GM19455 (cell line): ENCODE data around the gene LCE2A.
"Not testable (repeated sequence)": the region's sequence is repeated elsewhere in the genome, so short reads cannot be mapped to it uniquely, and the experiment has no call there.

Experiments used
- ATAC-seq: cut with Tn5 transposase; IDR thresholded peaks from one replicate; pipeline ENCODE4 v1.9.1; 2021; ENCODE audit not compliant: unreplicated experiment

Gene LCE2A

DNA sequence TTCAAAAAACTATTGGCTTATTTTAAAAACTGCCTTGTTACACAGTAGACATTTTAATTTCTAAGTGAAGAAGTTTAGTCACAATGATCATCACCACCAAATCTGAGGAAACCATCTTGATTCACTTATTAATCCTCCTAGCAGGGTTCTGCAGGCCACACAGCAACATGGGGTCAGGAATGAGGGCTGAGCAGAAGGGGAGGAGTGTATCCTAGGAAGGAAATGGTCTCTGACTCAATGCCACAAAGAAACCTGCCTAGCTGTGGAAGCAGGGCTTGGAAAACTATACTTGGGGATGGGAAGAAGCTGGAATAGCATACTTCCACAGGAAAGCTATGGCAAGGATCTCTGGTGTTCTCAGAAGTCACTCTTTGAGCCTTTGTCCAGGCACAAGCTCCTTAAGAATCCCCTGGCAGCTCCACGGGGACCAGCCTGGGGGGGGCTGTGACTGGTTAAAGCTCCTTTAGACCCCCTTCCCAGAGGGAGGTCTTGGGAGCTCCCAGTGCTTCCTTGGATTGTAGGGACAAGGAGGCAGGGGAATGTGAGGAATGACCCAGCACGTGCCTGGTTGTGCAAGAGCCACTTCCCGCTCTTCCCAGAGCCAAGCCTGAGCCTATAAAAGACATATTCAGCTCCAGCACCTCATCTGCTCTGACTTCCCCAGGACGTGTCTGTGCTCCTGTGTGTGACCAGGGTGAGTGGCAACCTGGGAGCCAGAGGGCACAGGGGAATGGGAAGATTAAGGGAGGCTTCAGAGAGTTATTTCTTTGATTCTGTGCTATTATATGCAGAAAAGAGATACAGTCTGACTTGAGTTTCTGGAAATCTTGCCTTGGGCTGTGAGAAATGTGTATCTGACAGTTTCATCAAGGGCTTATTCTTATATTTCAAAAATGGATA lies at the start of gene LCE2A:
Gene LCE2A, plus strand, starts transcription at position 645 of the 900 bp plus-strand sequence. CDS start 557 bp downstream, outside the sequence.
- no peak for ATAC-seq

GRCh38 chr1:152654110-152654509 lies 44.0 kb upstream of the LCE2A start:
- no peak for ATAC-seq

DNA sequence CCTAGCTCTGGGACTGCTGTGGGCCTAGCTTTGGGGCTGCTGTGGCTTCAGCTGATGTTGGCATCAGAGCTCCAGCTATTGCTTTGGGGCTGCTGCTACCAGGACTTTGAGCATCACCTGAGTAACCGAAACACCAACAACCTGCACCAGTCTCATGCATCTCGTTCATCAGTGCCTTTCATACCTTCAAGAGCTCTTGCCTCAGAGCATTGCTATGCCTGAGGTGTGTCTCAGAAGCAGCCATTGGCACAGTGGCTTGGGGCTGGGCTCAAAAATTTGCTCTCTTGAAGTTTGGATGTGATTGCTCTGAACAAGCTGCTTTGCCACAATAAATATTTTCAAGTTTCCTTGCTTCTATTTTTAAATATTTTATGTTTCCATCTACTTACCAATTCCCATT lies 41.7 kb upstream of the LCE2A start:
- no peak for ATAC-seq

- no peak for ATAC-seq
These were observed 40.5 kb upstream of the LCE2A start for GRCh38 chr1:152657677-152658076.

GRCh38 chr1:152658649-152659048 lies 39.5 kb upstream of the LCE2A start:
- no peak for ATAC-seq

GRCh38 chr1:152663098-152663497 lies 35.0 kb upstream of the LCE2A start, which contains the start of gene LCE2D:
Gene LCE2D (plus strand): TSS chr1:152663380. CDS start chr1:152664106, 726 bp downstream.
- ATAC-seq = no peak

GRCh38 chr1:152666171-152666570 lies 32.0 kb upstream of the LCE2A start:
- not testable (repeated sequence) for ATAC-seq

DNA sequence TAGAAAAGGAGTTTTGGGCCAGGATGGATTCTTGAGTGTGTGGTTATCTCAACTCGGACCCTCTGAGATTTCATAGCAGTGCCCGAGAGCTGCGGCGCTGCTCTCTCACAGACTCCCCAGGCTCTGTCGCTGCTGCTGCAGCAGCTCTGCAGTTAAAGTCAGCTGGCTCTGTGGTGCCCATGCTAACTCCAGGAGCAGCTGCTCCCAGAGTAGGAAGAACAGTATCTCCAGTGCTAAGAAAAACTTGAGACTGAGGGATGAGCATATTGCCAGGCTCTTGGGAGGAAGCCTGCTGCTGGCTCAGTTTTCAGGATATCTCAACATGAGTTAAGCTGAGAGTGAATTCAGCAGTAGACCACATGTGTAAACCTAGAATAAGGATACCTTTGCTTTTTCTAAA lies 30.5 kb upstream of the LCE2A start:
- no peak for ATAC-seq

DNA sequence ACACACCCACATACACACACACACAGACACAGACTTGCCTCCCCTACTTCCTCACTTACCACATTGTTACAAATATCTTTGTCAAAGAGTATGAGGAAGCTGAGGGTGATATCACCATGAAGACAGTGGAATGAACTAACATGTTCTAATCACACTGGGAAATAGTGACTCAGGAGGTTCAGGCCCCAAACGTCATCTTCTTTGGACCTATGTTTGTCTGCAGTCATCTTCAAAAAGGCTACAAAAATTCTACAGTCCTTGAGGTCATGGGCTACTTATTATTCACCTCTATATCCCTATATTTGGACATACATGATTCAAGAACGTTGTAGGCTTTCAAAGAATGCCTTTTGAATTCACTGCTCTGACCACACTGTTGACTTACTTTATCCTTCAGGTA lies 25.1 kb upstream of the LCE2A start:
- ATAC-seq = no peak

DNA sequence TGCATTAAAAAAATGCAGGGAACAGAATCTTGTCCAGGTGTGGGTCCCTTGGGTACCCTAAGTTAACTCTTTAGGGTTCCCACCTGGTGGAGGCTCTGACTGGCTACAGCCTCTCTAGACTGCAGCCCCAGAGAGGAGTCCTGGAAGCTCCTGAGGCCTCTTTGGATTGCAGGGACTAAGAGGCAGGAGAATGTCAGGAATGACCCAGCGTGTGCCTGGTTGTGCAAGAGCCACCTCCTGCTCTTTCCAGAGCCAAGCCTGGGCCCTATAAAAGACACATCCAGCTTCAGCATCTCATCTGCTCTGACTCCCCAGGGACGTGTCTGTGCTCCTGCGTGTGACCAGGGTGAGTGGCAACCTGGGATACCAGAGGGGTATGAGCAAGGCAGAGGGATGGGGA lies 23.2 kb upstream of the LCE2A start, which contains the start of gene LCE2C:
Gene LCE2C, plus strand, starts transcription at position 297 of the 400 bp plus-strand sequence. CDS start 737 bp downstream, outside the sequence.
- ATAC-seq = not testable (repeated sequence)

GRCh38 chr1:152679459-152679858 lies 18.7 kb upstream of the LCE2A start:
- ATAC-seq = no peak

- no peak for ATAC-seq
These were observed 16.5 kb upstream of the LCE2A start for GRCh38 chr1:152681616-152682015.

- no peak for ATAC-seq
These were observed 14.3 kb upstream of the LCE2A start for GRCh38 chr1:152683846-152684245.

DNA sequence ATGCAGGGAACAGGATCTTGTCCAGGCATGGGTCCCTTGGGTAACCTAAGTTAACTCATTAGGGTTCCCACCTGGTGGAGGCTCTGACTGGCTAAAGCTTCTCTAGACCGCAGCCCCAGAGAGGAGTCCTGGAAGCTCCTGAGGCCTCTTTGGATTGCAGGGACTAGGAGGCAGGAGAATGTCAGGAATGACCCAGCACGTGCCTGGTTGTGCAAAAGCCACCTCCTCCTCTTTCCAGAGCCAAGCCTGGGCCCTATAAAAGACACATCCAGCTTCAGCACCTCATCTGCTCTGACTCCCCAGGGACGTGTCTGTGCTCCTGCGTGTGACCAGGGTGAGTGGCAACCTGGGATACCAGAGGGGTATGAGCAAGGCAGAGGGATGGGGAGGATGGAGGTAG lies 12.3 kb upstream of the LCE2A start, which contains the start of gene LCE2B:
Gene LCE2B, plus strand, starts transcription at position 301 of the 400 bp plus-strand sequence. CDS start 721 bp downstream, outside the sequence.
- not testable (repeated sequence) for ATAC-seq

DNA sequence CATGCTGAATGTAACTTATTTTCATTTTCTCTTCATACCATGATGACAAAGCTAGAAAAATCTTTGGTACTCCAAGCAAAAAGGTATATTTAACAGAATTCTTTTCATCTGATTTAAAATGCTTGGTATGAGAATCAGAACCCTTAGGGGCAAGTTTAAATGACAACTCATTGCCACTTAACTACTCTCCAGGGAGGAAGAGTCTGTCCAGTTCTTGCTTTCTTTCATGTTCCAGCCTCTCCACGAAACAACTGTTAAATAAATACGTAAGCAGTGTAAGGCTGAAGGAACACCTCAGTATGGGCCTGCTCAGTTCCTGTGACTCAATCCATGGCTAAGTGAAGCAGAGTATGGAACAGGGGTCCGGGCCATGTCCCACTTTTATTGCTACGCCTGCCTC lies 1.6 kb downstream of the LCE2A start:
- no peak for ATAC-seq

- no peak for ATAC-seq
These were observed 9.7 kb downstream of the LCE2A start, which contains the start of gene LCE4A for GRCh38 chr1:152707860-152708259. Gene LCE4A (plus strand): TSS chr1:152708160. CDS start chr1:152709076, 916 bp downstream.

- no peak for ATAC-seq
These were observed 20.1 kb downstream of the LCE2A start for GRCh38 chr1:152718238-152718637.

GRCh38 chr1:152725261-152725660 lies 27.1 kb downstream of the LCE2A start:
- ATAC-seq = no peak

- no peak for ATAC-seq
These were observed 30.8 kb downstream of the LCE2A start for GRCh38 chr1:152728986-152729385.

GRCh38 chr1:152735648-152736047 lies 37.5 kb downstream of the LCE2A start:
- no peak for ATAC-seq

DNA sequence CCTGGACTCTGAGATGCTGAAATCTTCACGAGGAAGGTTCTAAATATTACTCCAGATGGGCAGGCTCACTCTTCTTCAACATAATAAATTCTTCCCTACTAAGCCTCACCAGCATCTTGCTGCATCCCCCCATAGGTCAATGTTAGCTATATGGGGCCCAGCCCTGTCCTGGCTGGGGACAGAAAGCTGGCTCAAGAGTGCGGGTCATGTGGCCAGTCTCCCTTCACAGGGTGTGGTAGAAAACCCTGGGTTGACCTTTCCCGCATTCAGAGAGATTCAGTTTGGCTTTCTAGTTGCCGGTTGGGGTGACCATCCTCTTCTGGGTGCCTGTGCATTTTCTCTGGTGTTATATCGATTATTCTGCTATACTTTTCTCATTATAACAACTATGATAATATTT lies 39.9 kb downstream of the LCE2A start:
- ATAC-seq = no peak

DNA sequence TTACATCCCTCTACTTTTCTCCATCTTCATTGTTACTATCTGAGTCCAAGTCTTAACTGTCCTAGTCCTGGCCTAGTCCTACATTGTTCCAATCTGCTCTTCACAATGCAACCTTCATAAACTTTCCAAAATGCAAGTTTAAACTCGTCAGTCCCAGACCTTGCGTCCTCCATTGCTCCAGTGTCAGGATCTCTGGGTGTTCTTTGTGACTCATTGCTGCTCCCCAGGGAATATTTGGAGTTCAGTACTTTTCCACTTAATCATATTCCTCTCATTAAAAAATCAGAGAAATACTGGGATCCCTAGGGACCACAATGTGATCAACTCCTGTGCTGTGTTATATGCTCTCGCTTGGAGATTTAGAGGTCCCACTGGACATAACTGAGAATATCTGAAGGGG lies 41.7 kb downstream of the LCE2A start:
- no peak for ATAC-seq
